ENCODE results near the gene POLL. TPM values are rescaled to one million over a fixed set of nuclear protein-coding genes. Genes with fewer than 3 reads are reported as not detected.

The POLL gene
- total RNA-seq, 1 donor from 2014 or later: 36.9 TPM

DNA sequence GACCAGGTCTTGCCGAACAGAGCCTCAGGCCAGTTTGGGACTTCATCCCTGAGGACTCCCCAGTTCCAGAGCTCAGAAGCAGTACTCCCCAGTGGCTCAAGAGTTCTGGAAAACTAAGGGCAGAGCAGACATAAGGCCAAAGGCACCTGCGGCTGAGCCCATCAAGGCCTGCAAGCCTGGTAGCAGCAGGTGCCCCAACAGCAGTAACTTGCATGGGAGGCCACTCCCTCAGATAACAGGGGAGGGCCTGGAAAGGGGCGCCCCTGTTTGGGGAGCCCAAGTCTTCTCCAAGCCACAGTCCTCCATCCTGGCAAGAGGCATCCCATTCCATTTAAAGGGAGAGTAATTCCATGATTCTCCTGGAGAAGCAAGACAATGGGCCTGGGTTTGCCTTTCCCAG lies 13.0 kb downstream of the POLL start:
- peaks cover 9% of the 10 kb centered on the region for H3K9me3 ChIP-seq
- ATAC-seq: no peak
- H3K27me3 ChIP-seq (ENCODE audit: low read depth): peaks cover under 1% of the 10 kb centered on the region
- TF ChIP-seq, protein P1, sequence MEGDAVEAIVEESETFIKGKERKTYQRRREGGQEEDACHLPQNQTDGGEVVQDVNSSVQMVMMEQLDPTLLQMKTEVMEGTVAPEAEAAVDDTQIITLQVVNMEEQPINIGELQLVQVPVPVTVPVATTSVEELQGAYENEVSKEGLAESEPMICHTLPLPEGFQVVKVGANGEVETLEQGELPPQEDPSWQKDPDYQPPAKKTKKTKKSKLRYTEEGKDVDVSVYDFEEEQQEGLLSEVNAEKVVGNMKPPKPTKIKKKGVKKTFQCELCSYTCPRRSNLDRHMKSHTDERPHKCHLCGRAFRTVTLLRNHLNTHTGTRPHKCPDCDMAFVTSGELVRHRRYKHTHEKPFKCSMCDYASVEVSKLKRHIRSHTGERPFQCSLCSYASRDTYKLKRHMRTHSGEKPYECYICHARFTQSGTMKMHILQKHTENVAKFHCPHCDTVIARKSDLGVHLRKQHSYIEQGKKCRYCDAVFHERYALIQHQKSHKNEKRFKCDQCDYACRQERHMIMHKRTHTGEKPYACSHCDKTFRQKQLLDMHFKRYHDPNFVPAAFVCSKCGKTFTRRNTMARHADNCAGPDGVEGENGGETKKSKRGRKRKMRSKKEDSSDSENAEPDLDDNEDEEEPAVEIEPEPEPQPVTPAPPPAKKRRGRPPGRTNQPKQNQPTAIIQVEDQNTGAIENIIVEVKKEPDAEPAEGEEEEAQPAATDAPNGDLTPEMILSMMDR (IDR thresholded peaks at IDR 0.05): no peak
- peaks cover 25% of the 10 kb centered on the region for H3K36me3 ChIP-seq
- H3K27ac ChIP-seq: no peak overlapping the region
- DNase-seq: no peak
- H3K4me3 ChIP-seq: no peak overlapping the region
- peaks cover 10% of the 10 kb centered on the region for H3K4me1 ChIP-seq
- intact Hi-C loops (cut with DNase I): no loop called here

GRCh38 chr10:101573885-101574753 lies 13.9 kb downstream of the POLL start:
- DNase-seq (no peak), ATAC-seq (no peak)
- H3K9me3 ChIP-seq: peaks cover 9% of the 10 kb centered on the region
- peaks cover 18% of the 10 kb centered on the region for H3K4me1 ChIP-seq
- no peak overlapping the region for H3K27ac ChIP-seq
- peaks cover 10% of the 10 kb centered on the region for H3K27me3 ChIP-seq (ENCODE audit: low read depth)
- TF ChIP-seq, protein P1 (IDR thresholded peaks at IDR 0.05): no peak
- H3K4me3 ChIP-seq: no peak overlapping the region
- H3K36me3 ChIP-seq: peaks cover 15% of the 10 kb centered on the region
- intact Hi-C loops (cut with DNase I): no loop called here

- Histone ChIP-seq H3K27me3 (ENCODE audit: low read depth) (peaks cover 23% of the 10 kb centered on the region), H3K4me1 (peaks cover 18% of the 10 kb centered on the region), H3K27ac (no peak overlapping the region), H3K4me3 (no peak overlapping the region), H3K36me3 (peaks cover 4% of the 10 kb centered on the region), H3K9me3 (peaks cover 9% of the 10 kb centered on the region)
- ATAC-seq (no peak), DNase-seq (no peak)
- TF ChIP-seq, protein P1 (IDR thresholded peaks at IDR 0.05): no peak
- intact Hi-C loops (cut with DNase I): no loop called here
These were observed 15.3 kb downstream of the POLL start for GRCh38 chr10:101572785-101573184.

GRCh38 chr10:101572126-101572525 lies 15.9 kb downstream of the POLL start:
- no peaks in the 10 kb centered on the region for H3K36me3 ChIP-seq
- no peak overlapping the region for H3K27ac ChIP-seq
- peaks cover 9% of the 10 kb centered on the region for H3K9me3 ChIP-seq
- TF ChIP-seq, protein P1 (IDR thresholded peaks at IDR 0.05): no peak
- ATAC-seq (no peak), DNase-seq (no peak)
- peaks cover 18% of the 10 kb centered on the region for H3K4me1 ChIP-seq
- intact Hi-C loops (cut with DNase I): no loop called here
- H3K4me3 ChIP-seq: no peak overlapping the region
- peaks cover 30% of the 10 kb centered on the region for H3K27me3 ChIP-seq (ENCODE audit: low read depth)

DNA sequence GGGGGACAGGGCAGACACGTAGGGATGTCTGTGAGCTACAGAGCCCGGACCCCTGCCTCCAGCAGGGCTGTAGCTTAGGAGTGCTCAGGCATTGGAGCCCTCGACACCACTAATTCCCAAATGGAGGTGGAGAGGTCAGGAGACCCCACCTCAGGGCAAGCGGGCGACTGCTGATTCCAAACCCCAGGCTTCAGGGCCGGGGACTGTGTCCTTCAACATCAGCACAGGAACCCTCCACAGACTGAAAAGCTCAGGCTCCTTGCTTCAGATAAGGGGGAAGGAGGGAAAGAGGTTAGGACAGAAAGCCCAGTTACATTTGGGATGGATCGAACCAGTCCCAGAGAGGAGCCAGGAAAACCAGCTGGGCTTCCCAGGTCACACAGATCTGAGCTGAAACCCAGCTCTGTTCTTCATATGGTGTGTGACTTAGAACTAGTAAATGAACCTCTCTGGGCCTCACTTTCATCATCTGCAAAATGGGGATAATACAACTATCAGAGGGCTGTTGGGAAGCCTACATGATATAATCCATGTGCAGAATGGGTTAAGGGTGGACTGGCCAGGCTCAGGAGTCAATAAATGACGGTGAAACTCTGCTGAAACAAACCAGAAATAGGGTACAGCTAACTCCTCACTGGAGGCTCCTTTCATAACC lies 16.7 kb downstream of the POLL start:
- ATAC-seq (no peak), DNase-seq (no peak)
- Histone ChIP-seq H3K9me3 (peaks cover 9% of the 10 kb centered on the region), H3K4me1 (peaks cover 22% of the 10 kb centered on the region), H3K4me3 (no peak overlapping the region), H3K27ac (no peak overlapping the region), H3K36me3 (no peaks in the 10 kb centered on the region), H3K27me3 (ENCODE audit: low read depth) (peaks cover 37% of the 10 kb centered on the region)
- intact Hi-C loops (cut with DNase I): no loop called here
- TF ChIP-seq, protein P1 (IDR thresholded peaks at IDR 0.05): no peak

Data from lower lobe of right lung (tissue), 2 donors.